HepG2 (cell line): ENCODE results near the gene ZBTB20. TPM values are rescaled to one million over a fixed set of nuclear protein-coding genes. Genes with fewer than 3 reads are reported as not detected.

Source experiments
- ATAC-seq: fragments of 200-7000 bp; cut with Tn5 transposase; 3 replicates; pipeline ENCODE4 v1.9.1; 2020; ENCODE audit warnings: mild to moderate bottlenecking, moderate library complexity
- BruUV-seq: library from RNA; stranded (reverse); fragments of 400-500 nt; replicated peaks from 2 replicates; lab custom pipeline; 2021; lab: Mats Ljungman, UMichigan
- CTCF ChIA-PET: fragments of 300-600 bp; formaldehyde crosslinking; extraction: SDS; loops from one replicate; lab custom pipeline; 2021; ENCODE audit warnings: low total read pairs, inconsistent platforms, low intra/inter-chr PET ratio; lab: Yijun Ruan, JAX
- POLR2A ChIA-PET: fragments of 350-600 bp; sonication (Branson Sonifier 250); formaldehyde crosslinking; loops from one replicate; lab custom pipeline; 2020; ENCODE audit warnings: antibody characterized with exemption, inconsistent platforms; lab: Yijun Ruan, JAX
- DNase-seq: peaks from one replicate; pipeline ENCODE4 v3.0.0-alpha.2; 2015; ENCODE audit warnings: low spot score
- FAIRE-seq: peaks from 3 replicates; lab custom pipeline; 2011; peaks lifted over from hg19 to GRCh38; lab: Jason Lieb, UNC
- H2AFZ ChIP-seq: one replicate; pipeline ENCODE4 v1.6.1; 2011; ENCODE audit warnings: low read length, inconsistent platforms
- H3K27ac ChIP-seq: fragments of 300-600 bp; 3 replicates; pipeline ENCODE4 v1.8.0; 2011; ENCODE audit warnings: mixed run types, mild to moderate bottlenecking, mixed read lengths, low read length, inconsistent platforms; ENCODE audit not compliant: insufficient read depth; ENCODE audit errors: extremely low read length
- H3K27me3 ChIP-seq, 2 experiments: fragments of 200-600 bp in 1 of 2; 2 replicates in 1 of 2; 3 replicates in 1 of 2; pipeline versions ENCODE4 v1.6.0 to v1.8.0; 2011; ENCODE audit warnings: low read length in 2 of 2, mild to moderate bottlenecking in 2 of 2, moderate library complexity in 2 of 2, inconsistent platforms in 1 of 2; ENCODE audit not compliant: insufficient read depth in 2 of 2, control insufficient read depth in 1 of 2
- H3K36me3 ChIP-seq, 2 experiments: fragments of 200-600 bp in 1 of 2; replicated peaks in 1 of 2; 2 replicates in 1 of 2; 3 replicates in 1 of 2; pipeline versions ENCODE4 v1.5.1 to v1.8.0; 2011; ENCODE audit warnings: low read length in 2 of 2, inconsistent platforms in 1 of 2; ENCODE audit not compliant: insufficient read depth in 2 of 2, control insufficient read depth in 1 of 2
- H3K4me1 ChIP-seq: 2 replicates; pipeline ENCODE4 v1.5.1; 2012; ENCODE audit warnings: low read length, inconsistent platforms; ENCODE audit not compliant: insufficient read depth
- H3K4me2 ChIP-seq: 2 replicates; pipeline ENCODE4 v1.6.0; 2011; ENCODE audit warnings: low read depth, low read length, inconsistent platforms
- H3K4me3 ChIP-seq, 3 experiments: fragments of 200-600 bp in 1 of 3; sonication (generic), shearing (Covaris generic) in 1 of 3; replicated peaks in 1 of 3; 2 replicates each; pipeline ENCODE4 v1.5.1; 2011 to 2016; ENCODE audit warnings: low read length in 3 of 3, inconsistent platforms in 2 of 3, low read depth in 2 of 3, mild to moderate bottlenecking in 2 of 3, control low read depth in 1 of 3, mixed read lengths in 1 of 3; ENCODE audit not compliant: insufficient read depth in 1 of 3
- H3K79me2 ChIP-seq: one replicate; pipeline ENCODE4 v1.6.1; 2011; ENCODE audit warnings: low read length, inconsistent platforms; ENCODE audit not compliant: insufficient read depth
- H3K9ac ChIP-seq: 2 replicates; pipeline ENCODE4 v1.6.0; 2011; ENCODE audit warnings: mild to moderate bottlenecking, low read depth, low read length, inconsistent platforms; ENCODE audit not compliant: insufficient read depth
- H3K9me3 ChIP-seq: 2 replicates; pipeline ENCODE4 v1.5.1; 2012; ENCODE audit warnings: mild to moderate bottlenecking, low read length
- H4K20me1 ChIP-seq: 2 replicates; pipeline ENCODE4 v1.6.0; 2011; ENCODE audit warnings: inconsistent platforms, mild to moderate bottlenecking, low read length, moderate library complexity; ENCODE audit not compliant: insufficient read depth
- HIVEP1 ChIP-seq: sonication (generic); formaldehyde crosslinking; IDR thresholded peaks from 2 replicates; pipeline ENCODE4 v1.4.0; 2020; ENCODE audit warnings: mild to moderate bottlenecking, missing genetic modification reagents
- IRX3 ChIP-seq: sonication (generic); formaldehyde crosslinking; IDR thresholded peaks from 2 replicates; pipeline ENCODE4 v1.8.1; 2023; ENCODE audit warnings: mild to moderate bottlenecking, low read depth, missing genetic modification reagents, borderline replicate concordance
- MED8 ChIP-seq: sonication (generic); formaldehyde crosslinking; IDR thresholded peaks from 2 replicates; pipeline ENCODE4 v1.8.1; 2023; ENCODE audit warnings: mild to moderate bottlenecking, missing genetic modification reagents; ENCODE audit not compliant: insufficient replicate concordance
- ONECUT2 ChIP-seq: sonication (generic); formaldehyde crosslinking; IDR thresholded peaks from 2 replicates; pipeline ENCODE4 v1.4.0; 2020; ENCODE audit warnings: missing genetic modification reagents
- XBP1 ChIP-seq: sonication (generic); formaldehyde crosslinking; IDR thresholded peaks from 2 replicates; pipeline ENCODE4 v1.5.0; 2020; ENCODE audit warnings: missing genetic modification reagents
- ZFP82 ChIP-seq: sonication (generic); formaldehyde crosslinking; IDR thresholded peaks from 2 replicates; pipeline ENCODE4 v1.5.1; 2020; ENCODE audit warnings: mild to moderate bottlenecking, missing genetic modification reagents, borderline replicate concordance
- ZNF260 ChIP-seq: sonication (generic); formaldehyde crosslinking; IDR thresholded peaks from 2 replicates; pipeline ENCODE4 v1.4.0; 2020; ENCODE audit warnings: missing genetic modification reagents, low read depth, mild to moderate bottlenecking, borderline replicate concordance
- ZNF652 ChIP-seq: IDR thresholded peaks from 2 replicates; pipeline ENCODE4 v1.6.1; 2016; ENCODE audit warnings: low read depth, borderline replicate concordance
- WGBS: methylation state at CpG from one replicate; pipeline ENCODE4 v1.1.6; 2017; ENCODE audit warnings: low lambda C conversion rate; 5-methylcytosine and 5-hydroxymethylcytosine counted together
- in situ Hi-C: cut with HindIII; loops from 2 replicates; pipeline ENCODE4 v1.10.0; 2017; ENCODE audit warnings: low pct_unique_long_range_greater_than_20kb; ENCODE audit not compliant: extremely low pct_ligation_motif_present
- intact Hi-C: fragments of 100-400 bp; cut with micrococcal nuclease; formaldehyde crosslinking; loops from one replicate; pipeline ENCODE4 v1.10.0; 2022; ENCODE audit not compliant: unreplicated experiment
- polyA plus RNA-seq, 8 experiments: library from polyadenylated mRNA; depleted of rRNA in 3 of 8; stranded (reverse) in 7 of 8; unstranded in 1 of 8; fragments of >200 nt; fragmentation: Illumina TruSeq in 4 of 8; extraction: Trizol in 4 of 8; gene quantifications; 2 replicates each; pipeline versions ENCODE4 v1.2.1 to v1.2.3, GENCODE V29; 2011 to 2016; ENCODE audit warnings: low read depth in 4 of 8, missing spikeins in 1 of 8, mixed read lengths in 1 of 8; ENCODE audit not compliant: insufficient read depth in 1 of 8
- total RNA-seq, 5 experiments: library from RNA; depleted of rRNA; stranded (reverse); fragments of >200 nt; fragmentation: Illumina TruSeq; extraction: Trizol; gene quantifications; 2 replicates each; pipeline ENCODE4 v1.2.3, GENCODE V29; 2016; ENCODE audit warnings: low read depth in 1 of 5
- TF ChIP-seq, protein P1 (sequence below): sonication (generic); formaldehyde crosslinking; IDR thresholded peaks from 2 replicates; pipeline ENCODE4 v1.5.0; 2020; ENCODE audit warnings: missing genetic modification reagents
- TF ChIP-seq, protein P2 (sequence below): sonication (generic); formaldehyde crosslinking; IDR thresholded peaks from 2 replicates; pipeline ENCODE4 v1.9.0; 2022; ENCODE audit warnings: low read depth, missing genetic modification reagents
- TF ChIP-seq, protein P3 (sequence below): conservative IDR thresholded peaks from 2 replicates; pipeline ENCODE4 v1.6.1; 2018; ENCODE audit warnings: missing genetic modification reagents

Gene ZBTB20
- total and polyA plus RNA-seq, 2 of the 13 experiments (the other 11 are each of a cell fraction or from before 2014, with no cell fraction given), result 1.9 to 8.8 TPM

DNA sequence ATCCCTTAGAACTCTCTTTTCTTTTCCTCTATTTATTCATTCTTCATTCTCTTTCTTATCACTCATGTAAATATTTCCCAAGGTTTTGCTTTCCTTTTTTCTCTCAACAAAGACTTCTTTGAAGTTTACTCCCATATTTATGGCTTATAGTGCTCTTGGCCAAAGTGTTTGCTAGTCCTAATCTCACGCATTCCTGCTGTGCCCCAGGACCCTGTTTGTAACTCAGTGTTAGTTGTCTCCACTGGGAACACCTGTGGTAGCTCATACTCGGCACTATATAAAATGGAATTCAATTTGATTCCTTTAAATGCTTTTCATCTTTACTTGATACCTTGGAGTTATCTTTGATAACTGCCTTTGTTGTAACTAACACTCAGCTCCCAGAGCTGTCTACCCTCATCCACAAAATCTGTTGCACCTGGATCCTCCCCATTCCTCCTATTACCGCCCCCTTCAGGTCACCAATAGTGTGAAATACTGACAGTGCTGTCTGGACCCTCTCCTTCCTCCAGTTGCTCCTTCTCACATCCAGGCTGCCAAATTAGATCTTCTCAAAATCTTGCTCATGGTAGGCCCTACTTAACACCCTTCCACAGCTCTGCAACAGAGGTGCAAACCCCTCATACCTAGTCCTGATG, 776.4 kb downstream of the ZBTB20 start:
- H3K79me2 ChIP-seq, result no peaks in the 10 kb centered on the region
- peaks cover 13% of the 10 kb centered on the region for H3K4me1 ChIP-seq
- H3K4me2 ChIP-seq, result no peak overlapping the region
- H3K9ac ChIP-seq, result no peak overlapping the region
- peak; percentile 45; the same call in 2 of the 3 replicates for ATAC-seq
- H4K20me1 ChIP-seq, result no peaks in the 10 kb centered on the region
- no TSS peak for BruUV-seq
- WGBS, result 43% methylated on average over 2 of the region's 3 CpGs
- 0 out of 5 replicates have a peak, but pooled peaks cover 0 to 2% of the 10 kb centered on the region in 2 experiments for H3K36me3 ChIP-seq
- ChIA-PET CTCF (no interaction called here), POLR2A (no interaction called here)
- in situ Hi-C loops, result no loop called here
- TF ChIP-seq HIVEP1, result no peak
- TF ChIP-seq, protein P1, sequence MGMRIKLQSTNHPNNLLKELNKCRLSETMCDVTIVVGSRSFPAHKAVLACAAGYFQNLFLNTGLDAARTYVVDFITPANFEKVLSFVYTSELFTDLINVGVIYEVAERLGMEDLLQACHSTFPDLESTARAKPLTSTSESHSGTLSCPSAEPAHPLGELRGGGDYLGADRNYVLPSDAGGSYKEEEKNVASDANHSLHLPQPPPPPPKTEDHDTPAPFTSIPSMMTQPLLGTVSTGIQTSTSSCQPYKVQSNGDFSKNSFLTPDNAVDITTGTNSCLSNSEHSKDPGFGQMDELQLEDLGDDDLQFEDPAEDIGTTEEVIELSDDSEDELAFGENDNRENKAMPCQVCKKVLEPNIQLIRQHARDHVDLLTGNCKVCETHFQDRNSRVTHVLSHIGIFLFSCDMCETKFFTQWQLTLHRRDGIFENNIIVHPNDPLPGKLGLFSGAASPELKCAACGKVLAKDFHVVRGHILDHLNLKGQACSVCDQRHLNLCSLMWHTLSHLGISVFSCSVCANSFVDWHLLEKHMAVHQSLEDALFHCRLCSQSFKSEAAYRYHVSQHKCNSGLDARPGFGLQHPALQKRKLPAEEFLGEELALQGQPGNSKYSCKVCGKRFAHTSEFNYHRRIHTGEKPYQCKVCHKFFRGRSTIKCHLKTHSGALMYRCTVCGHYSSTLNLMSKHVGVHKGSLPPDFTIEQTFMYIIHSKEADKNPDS (CRISPR knock-in tag), result no peak
- TF ChIP-seq XBP1, result no peak
- TF ChIP-seq, protein P2, sequence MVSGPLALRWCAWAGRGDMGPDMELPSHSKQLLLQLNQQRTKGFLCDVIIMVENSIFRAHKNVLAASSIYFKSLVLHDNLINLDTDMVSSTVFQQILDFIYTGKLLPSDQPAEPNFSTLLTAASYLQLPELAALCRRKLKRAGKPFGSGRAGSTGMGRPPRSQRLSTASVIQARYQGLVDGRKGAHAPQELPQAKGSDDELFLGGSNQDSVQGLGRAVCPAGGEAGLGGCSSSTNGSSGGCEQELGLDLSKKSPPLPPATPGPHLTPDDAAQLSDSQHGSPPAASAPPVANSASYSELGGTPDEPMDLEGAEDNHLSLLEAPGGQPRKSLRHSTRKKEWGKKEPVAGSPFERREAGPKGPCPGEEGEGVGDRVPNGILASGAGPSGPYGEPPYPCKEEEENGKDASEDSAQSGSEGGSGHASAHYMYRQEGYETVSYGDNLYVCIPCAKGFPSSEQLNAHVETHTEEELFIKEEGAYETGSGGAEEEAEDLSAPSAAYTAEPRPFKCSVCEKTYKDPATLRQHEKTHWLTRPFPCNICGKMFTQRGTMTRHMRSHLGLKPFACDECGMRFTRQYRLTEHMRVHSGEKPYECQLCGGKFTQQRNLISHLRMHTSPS (CRISPR knock-in tag), result no peak
- TF ChIP-seq ZNF260, result no peak
- TF ChIP-seq IRX3, result no peak
- no peak for TF ChIP-seq ZNF652 (CRISPR knock-in tag)
- no peak for TF ChIP-seq ZFP82 (CRISPR knock-in tag)
- no peak for TF ChIP-seq MED8 (CRISPR knock-in tag)
- TF ChIP-seq, protein P3, sequence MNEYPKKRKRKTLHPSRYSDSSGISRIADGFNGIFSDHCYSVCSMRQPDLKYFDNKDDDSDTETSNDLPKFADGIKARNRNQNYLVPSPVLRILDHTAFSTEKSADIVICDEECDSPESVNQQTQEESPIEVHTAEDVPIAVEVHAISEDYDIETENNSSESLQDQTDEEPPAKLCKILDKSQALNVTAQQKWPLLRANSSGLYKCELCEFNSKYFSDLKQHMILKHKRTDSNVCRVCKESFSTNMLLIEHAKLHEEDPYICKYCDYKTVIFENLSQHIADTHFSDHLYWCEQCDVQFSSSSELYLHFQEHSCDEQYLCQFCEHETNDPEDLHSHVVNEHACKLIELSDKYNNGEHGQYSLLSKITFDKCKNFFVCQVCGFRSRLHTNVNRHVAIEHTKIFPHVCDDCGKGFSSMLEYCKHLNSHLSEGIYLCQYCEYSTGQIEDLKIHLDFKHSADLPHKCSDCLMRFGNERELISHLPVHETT, result no peak
- TF ChIP-seq ONECUT2 (CRISPR knock-in tag), result no peak
- H3K27me3 ChIP-seq, result no peaks in the 10 kb centered on the region
- intact Hi-C loops, result loop anchor here (10.0 kb wide), 1 partner anchor 1324 kb away; no protein-coding TSS in a partner anchor
- H2AFZ ChIP-seq, result no peak overlapping the region
- no peak for FAIRE-seq
- H3K4me3 ChIP-seq, result no peak overlapping the region
- peak; percentile 10 for DNase-seq
- no peak overlapping the region for H3K27ac ChIP-seq
- H3K9me3 ChIP-seq, result no peaks in the 10 kb centered on the region
